HEK293 (cell line): Measurements from ENCODE around the gene HDGF.

Experiments
- CTCF ChIA-PET: fragments of 350-600 bp; formaldehyde crosslinking; extraction: SDS; loops from one replicate; lab custom pipeline; 2021; ENCODE audit warnings: antibody characterized with exemption; lab: Yijun Ruan, JAX
- POLR2A ChIA-PET: fragments of 300-600 bp; formaldehyde crosslinking; extraction: SDS; loops from one replicate; lab custom pipeline; 2020; ENCODE audit warnings: antibody characterized with exemption, inconsistent platforms; lab: Yijun Ruan, JAX
- H3K27ac ChIP-seq: fragments of 200-500 bp; sonication (Bioruptor generic); 2 replicates; pipeline ENCODE4 v1.5.1; 2014; ENCODE audit warnings: low read depth, low read length, control low read depth, inconsistent platforms; ENCODE audit errors: extremely low read depth
- H3K36me3 ChIP-seq, 2 experiments: fragments of 200-500 bp in 1 of 2; sonication (Bioruptor generic) in 1 of 2; 1 replicate in 1 of 2; 2 replicates in 1 of 2; pipeline ENCODE4 v1.5.1; 2014 to 2017; ENCODE audit warnings: inconsistent platforms in 2 of 2, low read length in 2 of 2; ENCODE audit not compliant: control insufficient read depth in 2 of 2, insufficient read depth in 1 of 2
- H3K4me1 ChIP-seq: fragments of 200-500 bp; sonication (Bioruptor generic); 2 replicates; pipeline ENCODE4 v1.5.1; 2014; ENCODE audit warnings: mild to moderate bottlenecking, low read length, inconsistent platforms; ENCODE audit not compliant: control insufficient read depth, insufficient read depth
- H3K4me3 ChIP-seq: 2 replicates; pipeline ENCODE4 v1.5.1; 2011; ENCODE audit warnings: low read depth, mild to moderate bottlenecking, control low read depth, low read length, moderate library complexity
- H3K9me3 ChIP-seq: fragments of 200-500 bp; sonication (Bioruptor generic); 2 replicates; pipeline ENCODE4 v1.5.1; 2014; ENCODE audit warnings: low read depth, low read length, inconsistent platforms; ENCODE audit not compliant: control insufficient read depth, insufficient read depth
- GLIS1 ChIP-seq: fragments of 450-650 bp; formaldehyde crosslinking; IDR thresholded peaks from 2 replicates; pipeline ENCODE4 v1.5.1; 2016; ENCODE audit warnings: missing biosample characterization, missing genetic modification characterization
- GLIS2 ChIP-seq: fragments of 450-650 bp; formaldehyde crosslinking; IDR thresholded peaks from 2 replicates; pipeline ENCODE4 v1.5.1; 2016; ENCODE audit warnings: missing biosample characterization, missing genetic modification characterization
- IKZF3 ChIP-seq: fragments of 450-650 bp; IDR thresholded peaks from 2 replicates; pipeline ENCODE4 v1.5.0; 2018; ENCODE audit warnings: missing biosample characterization, mild to moderate bottlenecking, missing genetic modification characterization, moderate library complexity
- KLF16 ChIP-seq: fragments of 450-650 bp; formaldehyde crosslinking; IDR thresholded peaks from 2 replicates; pipeline ENCODE4 v1.5.1; 2017; ENCODE audit warnings: missing biosample characterization, missing genetic modification characterization
- ZFHX2 ChIP-seq: fragments of 450-650 bp; formaldehyde crosslinking; conservative IDR thresholded peaks from 2 replicates; pipeline ENCODE4 v1.5.1; 2016; ENCODE audit warnings: missing biosample characterization, missing genetic modification characterization
- ZFP41 ChIP-seq: fragments of 450-650 bp; formaldehyde crosslinking; IDR thresholded peaks from 2 replicates; pipeline ENCODE4 v1.5.1; 2016; ENCODE audit warnings: missing biosample characterization, missing genetic modification characterization, borderline replicate concordance
- ZNF114 ChIP-seq: fragments of 450-650 bp; formaldehyde crosslinking; IDR thresholded peaks from 2 replicates; pipeline ENCODE4 v1.5.0; 2017; ENCODE audit warnings: missing biosample characterization, missing genetic modification characterization
- ZNF140 ChIP-seq: fragments of 450-650 bp; formaldehyde crosslinking; IDR thresholded peaks from 2 replicates; pipeline ENCODE4 v1.5.1; 2016; ENCODE audit warnings: missing biosample characterization, missing genetic modification characterization
- ZNF148 ChIP-seq: fragments of 450-650 bp; formaldehyde crosslinking; IDR thresholded peaks from 2 replicates; pipeline ENCODE4 v1.5.0; 2017; ENCODE audit warnings: missing biosample characterization, missing genetic modification characterization, borderline replicate concordance
- ZNF341 ChIP-seq: fragments of 450-650 bp; formaldehyde crosslinking; IDR thresholded peaks from 2 replicates; pipeline ENCODE4; 2016; ENCODE audit warnings: low read depth, missing biosample characterization, missing genetic modification characterization
- ZNF518A ChIP-seq: fragments of 450-650 bp; formaldehyde crosslinking; conservative IDR thresholded peaks from 2 replicates; pipeline ENCODE4 v1.5.1; 2016; ENCODE audit warnings: low read depth, missing biosample characterization, missing genetic modification characterization
- ZNF626 ChIP-seq: fragments of 450-650 bp; sonication (Bioruptor Pico); formaldehyde crosslinking; IDR thresholded peaks from 2 replicates; pipeline ENCODE4 v1.5.1; 2018; ENCODE audit warnings: missing biosample characterization, missing genetic modification characterization, inconsistent platforms
- TF ChIP-seq, protein P1 (sequence below): fragments of 450-650 bp; formaldehyde crosslinking; IDR thresholded peaks from 2 replicates; pipeline ENCODE4 v1.5.1; 2016; ENCODE audit warnings: missing biosample characterization, missing genetic modification characterization

HDGF gene

DNA sequence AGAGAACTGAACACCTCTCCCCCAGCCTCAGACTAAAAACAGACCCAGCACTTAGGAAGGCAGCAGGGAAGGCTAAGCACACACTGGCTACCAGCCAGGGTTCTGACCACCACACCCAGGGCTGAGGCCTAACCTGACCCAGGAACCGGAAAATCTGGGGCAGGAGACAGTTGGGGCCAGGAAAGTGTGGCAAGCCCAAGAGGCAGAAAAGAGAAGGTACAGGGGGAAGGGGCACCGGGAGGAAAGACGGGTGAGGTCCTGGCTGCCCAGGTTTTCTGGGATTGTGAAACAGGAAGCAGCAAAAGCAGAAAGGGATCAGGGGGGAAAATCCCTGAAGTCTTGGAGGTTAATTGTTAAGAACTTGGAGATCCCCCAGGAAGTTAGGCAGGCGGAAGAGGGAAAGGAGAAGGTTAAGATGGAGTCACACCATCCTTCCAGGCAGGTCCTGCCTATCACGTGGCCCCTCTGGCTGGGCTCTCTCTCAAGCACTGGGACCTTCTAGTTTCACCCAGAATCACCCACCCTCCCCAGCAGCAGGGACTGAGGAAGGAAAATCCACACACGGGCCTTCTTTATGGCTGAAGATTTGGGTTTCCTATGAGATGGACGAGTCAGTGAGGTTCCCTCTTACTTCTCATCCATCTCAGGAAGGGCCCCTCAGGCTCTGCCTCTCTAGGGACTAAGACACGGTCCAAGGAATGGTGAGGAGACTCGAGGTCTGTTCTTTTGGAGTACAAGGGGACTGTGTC, 2.6 kb downstream of the HDGF start (continued):
- TF ChIP-seq ZNF518A (tag by site-specific recombination) (peak; percentile 42), ZNF140 (no peak), ZNF114 (tag by site-specific recombination) (no peak), IKZF3 (peak; percentile 31; the same call in 1 of the 2 replicates), ZNF626 (no peak), ZFP41 (tag by site-specific recombination) (no peak)

DNA sequence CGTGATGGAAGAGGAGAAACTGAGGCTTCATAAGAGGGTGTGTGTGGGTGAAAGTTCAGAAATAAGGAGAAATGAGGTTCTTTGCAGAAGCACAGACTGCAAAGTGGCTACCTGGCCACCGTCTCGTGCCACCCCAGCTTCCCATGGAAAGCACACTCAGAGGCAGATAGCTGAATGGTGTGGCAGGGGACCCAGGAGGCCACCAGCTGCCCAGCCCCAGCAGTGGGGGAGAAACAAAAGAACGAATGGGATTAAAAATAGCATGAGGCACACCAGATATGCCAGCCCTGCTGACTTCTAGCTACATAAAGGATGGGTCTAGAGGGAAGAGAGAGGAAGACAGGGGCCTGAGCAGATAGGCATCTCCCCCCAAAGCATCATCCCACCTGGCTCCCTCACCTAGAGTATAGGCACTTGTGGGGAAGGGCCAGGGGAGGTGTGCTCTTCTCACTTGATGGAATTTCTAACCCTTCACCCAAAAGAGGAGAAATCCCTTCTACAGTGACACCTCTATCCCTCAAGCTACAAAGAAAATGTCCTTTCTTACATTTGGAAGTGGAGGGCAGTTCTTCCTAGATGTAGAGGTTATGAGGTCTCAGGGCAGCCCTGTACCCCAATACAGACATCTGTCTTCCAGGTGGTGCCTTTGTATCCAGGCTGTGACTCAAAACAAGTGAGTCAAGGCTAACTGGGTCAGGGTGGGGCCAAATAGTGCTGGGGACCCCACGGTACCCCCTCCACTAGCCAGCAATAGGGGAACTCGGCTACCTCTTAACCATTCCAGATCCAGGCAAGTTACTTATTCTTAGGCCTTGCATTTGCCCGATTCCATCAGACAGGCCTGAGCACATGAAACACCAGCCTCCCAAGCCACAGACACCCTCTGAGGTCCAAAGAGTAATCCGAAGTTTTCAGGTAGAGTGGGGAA, 3.5 kb downstream of the HDGF start:
- POLR2A ChIA-PET = interaction anchor here (0.5 to 3.1 kb wide), 8 partner anchors 8 to 87 kb away, joined by 3 to 24 read pairs (median 4); partner anchors contain the start of genes ISG20L2, METTL25B and PRCC
- TF ChIP-seq, protein P1, sequence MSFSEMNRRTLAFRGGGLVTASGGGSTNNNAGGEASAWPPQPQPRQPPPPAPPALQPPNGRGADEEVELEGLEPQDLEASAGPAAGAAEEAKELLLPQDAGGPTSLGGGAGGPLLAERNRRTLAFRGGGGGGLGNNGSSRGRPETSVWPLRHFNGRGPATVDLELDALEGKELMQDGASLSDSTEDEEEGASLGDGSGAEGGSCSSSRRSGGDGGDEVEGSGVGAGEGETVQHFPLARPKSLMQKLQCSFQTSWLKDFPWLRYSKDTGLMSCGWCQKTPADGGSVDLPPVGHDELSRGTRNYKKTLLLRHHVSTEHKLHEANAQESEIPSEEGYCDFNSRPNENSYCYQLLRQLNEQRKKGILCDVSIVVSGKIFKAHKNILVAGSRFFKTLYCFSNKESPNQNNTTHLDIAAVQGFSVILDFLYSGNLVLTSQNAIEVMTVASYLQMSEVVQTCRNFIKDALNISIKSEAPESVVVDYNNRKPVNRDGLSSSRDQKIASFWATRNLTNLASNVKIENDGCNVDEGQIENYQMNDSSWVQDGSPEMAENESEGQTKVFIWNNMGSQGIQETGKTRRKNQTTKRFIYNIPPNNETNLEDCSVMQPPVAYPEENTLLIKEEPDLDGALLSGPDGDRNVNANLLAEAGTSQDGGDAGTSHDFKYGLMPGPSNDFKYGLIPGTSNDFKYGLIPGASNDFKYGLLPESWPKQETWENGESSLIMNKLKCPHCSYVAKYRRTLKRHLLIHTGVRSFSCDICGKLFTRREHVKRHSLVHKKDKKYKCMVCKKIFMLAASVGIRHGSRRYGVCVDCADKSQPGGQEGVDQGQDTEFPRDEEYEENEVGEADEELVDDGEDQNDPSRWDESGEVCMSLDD (tag by site-specific recombination) = 0 out of 2 replicates have a peak, but pooled peaks have one; percentile 18
- TF ChIP-seq KLF16 (tag by site-specific recombination) (no peak), ZFHX2 (tag by site-specific recombination) (no peak), GLIS2 (peak; percentile 22; the same call in 1 of the 2 replicates), ZNF341 (tag by site-specific recombination) (peak; percentile 61), ZNF114 (tag by site-specific recombination) (no peak), GLIS1 (peak; percentile 13; the same call in 1 of the 2 replicates), ZNF148 (tag by site-specific recombination) (no peak)
- TF ChIP-seq, all 188 proteins: peak for 4
- no peaks in the 10 kb centered on the region for H3K9me3 ChIP-seq
- peaks cover 0 to 36% of the 10 kb centered on the region in 2 experiments; a peak in 1 of 3 replicates for H3K36me3 ChIP-seq
- H3K4me1 ChIP-seq = peaks cover 11% of the 10 kb centered on the region; the same call in 1 of the 2 replicates
- peak overlapping the region; percentile 87 for H3K4me3 ChIP-seq
- peak overlapping the region; percentile 95 for H3K27ac ChIP-seq
- CTCF ChIA-PET = interaction anchor here (0.7 to 1.9 kb wide), 7 partner anchors 8 to 59 kb away, joined by 3 to 19 read pairs (median 5); partner anchors contain the start of gene METTL25B
